Activated CD4-positive, alpha-beta T cell treated with anti-CD3 and anti-CD28 coated beads, Interleukin-2, amount 10 ng/mL, durations not matched to agents 24 days and 14 days (primary cell): Measurements from ENCODE around the gene GLIS2. TPM values are rescaled to one million over a fixed set of nuclear protein-coding genes. Genes with fewer than 3 reads are reported as not detected.

Source experiments
- DNase-seq: peaks from one replicate; pipeline ENCODE4 v3.0.0; 2022
- H3K27ac Mint-ChIP-seq: one replicate; pipeline ENCODE4 v1.8.0; 2022; ENCODE audit warnings: mild to moderate bottlenecking, mixed read lengths
- H3K27me3 Mint-ChIP-seq: one replicate; pipeline ENCODE4 v1.8.0; 2022; ENCODE audit warnings: mixed read lengths
- H3K36me3 Mint-ChIP-seq: one replicate; pipeline ENCODE4 v1.8.0; 2022; ENCODE audit warnings: low read depth, mild to moderate bottlenecking, mixed read lengths
- H3K4me1 Mint-ChIP-seq: one replicate; pipeline ENCODE4 v1.8.0; 2021; ENCODE audit warnings: mixed read lengths
- H3K4me3 Mint-ChIP-seq: one replicate; pipeline ENCODE4 v1.8.0; 2022; ENCODE audit warnings: mild to moderate bottlenecking, moderate library complexity, mixed read lengths
- H3K9me3 Mint-ChIP-seq: one replicate; pipeline ENCODE4 v1.8.0; 2021; ENCODE audit warnings: mixed read lengths
- intact Hi-C: fragments of 100-400 bp; cut with micrococcal nuclease; formaldehyde crosslinking; loops from one replicate; pipeline ENCODE4 v1.15.1; 2023
- total RNA-seq: library from RNA; stranded (reverse); gene quantifications from 2 replicates; pipeline ENCODE4 v1.2.3, GENCODE V29; 2022

The GLIS2 gene
- total RNA-seq, 1 donor from 2014 or later, result 1.4 TPM

DNA sequence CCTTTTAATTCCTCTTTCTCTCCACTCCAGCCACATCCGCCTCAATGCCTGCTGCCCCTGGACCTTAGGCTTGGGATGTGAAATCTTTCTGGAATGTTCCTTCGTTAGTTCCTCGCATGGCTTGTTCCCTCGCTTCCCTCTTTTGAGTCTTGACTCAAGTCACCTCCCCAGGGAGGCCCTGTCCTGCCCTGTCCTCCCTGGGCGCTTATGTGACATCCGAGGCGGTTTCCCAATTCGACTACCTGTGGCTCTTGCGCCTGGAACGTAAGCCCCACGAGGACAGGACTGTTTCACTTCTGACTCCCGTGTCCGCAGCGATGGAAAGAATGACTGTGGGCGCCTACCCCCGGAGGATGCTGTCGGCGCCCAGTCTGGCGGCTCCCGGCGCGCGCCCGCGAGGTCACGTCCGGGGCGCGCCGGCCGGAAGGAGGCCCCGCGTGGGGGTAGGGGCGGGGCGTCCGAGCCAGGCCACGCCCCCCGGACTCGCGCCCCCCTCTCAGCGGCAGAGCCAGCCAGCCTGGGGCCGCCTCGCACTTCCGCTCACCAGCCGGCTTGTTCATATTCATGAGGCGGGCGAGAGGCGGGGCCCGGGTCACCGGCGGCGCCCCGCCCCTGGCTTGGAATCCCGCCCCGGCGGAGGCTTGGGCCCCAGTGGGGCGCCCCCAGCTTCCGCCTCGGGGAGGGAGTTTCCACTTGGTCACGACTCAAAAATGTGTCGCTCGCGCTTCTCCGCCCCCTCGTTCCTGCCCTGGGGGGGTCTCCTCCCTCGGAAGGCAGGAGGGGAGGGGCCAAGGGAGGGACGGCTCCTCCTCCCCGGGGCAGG lies 8.4 kb upstream of the GLIS2 start:
- DNase-seq, result peak; percentile 99
- intact Hi-C loops, result loop anchor here (1.0 to 2.0 kb wide), 4 partner anchors 21 to 53 kb away; partner anchors contain the start of gene PAM16
- peak overlapping the region; percentile 98 for H3K4me3 Mint-ChIP-seq
- H3K27me3 Mint-ChIP-seq, result peaks cover 2% of the 10 kb centered on the region
- peak overlapping the region; percentile 98 for H3K27ac Mint-ChIP-seq
- H3K4me1 Mint-ChIP-seq, result peaks cover 26% of the 10 kb centered on the region
- peaks cover 5% of the 10 kb centered on the region for H3K9me3 Mint-ChIP-seq
- H3K36me3 Mint-ChIP-seq, result peaks cover 16% of the 10 kb centered on the region

DNA sequence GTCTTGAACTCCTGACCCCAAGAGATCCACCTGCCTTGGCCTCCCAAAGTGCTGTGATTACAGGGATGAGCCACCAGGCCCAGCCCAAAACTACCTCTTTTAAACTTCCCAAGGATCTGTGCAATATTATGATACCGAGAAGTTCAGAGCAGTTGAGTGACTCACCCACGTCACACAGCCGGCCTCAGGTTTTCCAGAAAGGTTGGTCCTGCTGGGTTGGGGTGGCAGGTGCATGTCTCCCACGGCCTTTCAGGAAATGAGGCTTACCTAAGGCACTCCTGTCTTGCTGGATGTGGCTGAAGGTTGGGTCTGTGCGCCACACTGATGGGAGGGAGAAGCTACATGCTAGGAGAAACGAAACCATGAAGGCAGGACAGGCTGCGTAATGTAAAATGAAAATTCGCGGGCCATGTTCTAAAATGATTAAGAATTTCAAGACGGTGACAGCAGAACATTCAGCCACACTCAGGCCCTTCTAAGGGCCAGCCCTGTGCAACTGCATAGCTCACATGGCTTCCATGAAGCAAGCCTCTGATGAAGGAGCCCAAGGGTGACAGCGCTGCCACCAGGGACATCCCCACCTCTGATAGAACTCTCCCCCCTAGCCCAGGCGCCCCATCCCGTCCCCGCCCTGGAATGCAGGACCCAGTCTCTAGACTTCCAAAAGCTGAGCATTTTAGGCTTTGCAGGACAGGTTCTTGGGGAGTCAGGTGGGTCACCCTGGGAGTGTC lies 6.6 kb upstream of the GLIS2 start:
- Mint-ChIP-seq H3K27me3 (peaks cover 9% of the 10 kb centered on the region), H3K27ac (peak overlapping the region; percentile 32), H3K4me1 (peaks cover 28% of the 10 kb centered on the region), H3K36me3 (peaks cover 14% of the 10 kb centered on the region), H3K9me3 (peaks cover 5% of the 10 kb centered on the region), H3K4me3 (peak overlapping the region; percentile 36)
- intact Hi-C loops, result loop anchor here (2.0 kb wide), 1 partner anchor 20 kb away; no protein-coding TSS in a partner anchor
- peak; percentile 56 for DNase-seq

DNA sequence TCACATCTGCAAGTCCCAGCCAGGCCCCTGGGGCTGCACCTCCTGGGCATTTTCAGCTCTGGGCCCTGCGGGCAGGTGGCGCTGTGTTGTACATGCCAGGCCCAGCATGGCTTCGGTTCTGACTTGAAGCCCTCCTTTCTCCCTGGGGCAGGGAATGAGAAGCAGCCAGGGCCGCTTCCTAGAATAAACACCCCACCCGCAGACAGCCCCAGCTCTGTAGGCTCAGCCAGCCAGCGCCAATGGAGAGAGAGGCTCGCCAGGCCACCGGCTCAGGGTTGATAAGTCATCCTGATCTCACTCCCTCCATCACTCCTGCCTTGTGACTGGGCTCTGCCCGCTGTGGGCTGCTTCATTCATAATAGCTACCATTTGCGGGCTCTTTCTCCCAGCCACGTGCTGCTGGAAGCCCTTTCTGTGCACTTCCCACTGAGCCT lies 6.0 kb upstream of the GLIS2 start:
- Mint-ChIP-seq H3K4me1 (peaks cover 32% of the 10 kb centered on the region), H3K36me3 (peaks cover 11% of the 10 kb centered on the region), H3K27ac (no peak overlapping the region), H3K9me3 (peaks cover 5% of the 10 kb centered on the region), H3K4me3 (no peak overlapping the region), H3K27me3 (peaks cover 14% of the 10 kb centered on the region)
- peak; percentile 89 for DNase-seq
- intact Hi-C loops, result loop anchor here (2.0 kb wide), 1 partner anchor 19 kb away; no protein-coding TSS in a partner anchor

DNA sequence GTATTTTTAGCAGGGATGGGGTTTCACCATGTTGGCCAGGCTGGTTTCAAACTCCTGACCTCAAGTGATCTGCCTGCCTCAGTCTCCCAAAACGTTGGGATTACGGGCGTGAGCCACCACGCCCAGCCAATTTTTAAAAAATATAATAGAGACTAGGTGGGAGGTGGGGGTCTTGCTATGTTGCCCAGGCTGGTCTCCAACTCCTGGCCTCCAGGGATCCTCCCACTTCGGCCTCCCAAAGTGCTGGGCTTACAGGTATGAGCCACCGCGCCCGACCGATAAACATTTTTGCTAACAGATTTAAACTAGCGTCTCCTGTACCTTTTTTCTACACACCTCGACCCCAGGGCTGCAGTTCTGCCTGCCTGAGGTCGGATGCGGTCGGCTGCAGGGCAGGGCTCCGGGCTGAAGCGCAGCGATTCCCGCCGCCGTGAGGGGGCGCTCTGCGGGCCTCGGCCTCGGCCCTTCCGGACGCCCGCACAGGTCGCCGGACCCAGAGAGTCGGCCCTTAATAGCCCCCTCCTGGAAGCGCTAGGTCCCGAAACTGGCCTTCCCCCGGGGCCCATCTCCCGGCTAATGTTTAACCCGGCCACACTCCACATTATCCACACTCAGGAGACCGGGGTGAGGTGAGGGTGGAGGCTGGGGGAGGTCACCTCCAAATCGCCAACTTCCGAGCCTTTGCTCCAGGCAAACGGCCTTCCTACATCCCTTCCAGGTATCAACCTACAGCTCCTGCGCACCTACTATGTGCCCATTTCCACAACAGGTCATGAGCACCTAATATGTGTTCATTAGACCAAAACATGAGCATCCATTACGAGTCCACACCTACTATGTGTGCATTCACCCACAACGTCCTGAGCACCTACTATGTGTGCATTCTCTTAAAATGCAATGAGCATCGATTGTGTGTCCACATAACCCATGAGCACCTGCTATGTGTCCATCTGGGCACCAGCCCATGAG lies 2.0 kb upstream of the GLIS2 start:
- DNase-seq, result peak; percentile 69
- Mint-ChIP-seq H3K36me3 (no peaks in the 10 kb centered on the region), H3K4me3 (peak overlapping the region; percentile 86), H3K27ac (no peak overlapping the region), H3K9me3 (no peaks in the 10 kb centered on the region), H3K27me3 (peaks cover 17% of the 10 kb centered on the region), H3K4me1 (peaks cover 18% of the 10 kb centered on the region)
- intact Hi-C loops, result no loop called here

DNA sequence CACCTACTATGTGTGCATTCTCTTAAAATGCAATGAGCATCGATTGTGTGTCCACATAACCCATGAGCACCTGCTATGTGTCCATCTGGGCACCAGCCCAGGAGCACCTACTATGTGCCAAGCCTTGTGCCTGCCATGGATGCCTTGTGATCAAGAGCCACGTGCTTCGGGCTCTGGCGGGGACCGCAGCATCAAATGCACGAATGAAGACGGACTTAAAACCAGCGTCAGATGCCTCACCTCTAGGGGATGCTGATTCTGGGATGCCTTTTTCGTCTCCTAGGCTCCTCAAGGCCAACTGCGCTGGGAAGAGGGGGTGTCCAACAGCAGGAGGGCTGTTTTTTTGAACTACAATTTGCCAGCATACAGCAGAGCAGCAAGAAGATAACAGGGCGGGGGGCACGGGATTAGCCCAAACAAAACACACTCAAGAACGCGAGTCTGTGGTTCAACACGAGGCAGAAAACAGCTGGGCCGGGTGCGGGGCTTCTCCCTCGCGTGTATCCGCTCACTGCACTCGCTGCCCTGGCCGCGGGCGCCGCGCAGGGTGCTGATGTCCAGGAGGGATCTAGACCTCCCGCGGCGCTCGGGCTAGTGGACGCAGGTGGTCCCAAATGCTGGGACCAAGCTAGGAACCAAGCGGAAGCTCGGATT lies 1.2 kb upstream of the GLIS2 start:
- Mint-ChIP-seq H3K27me3 (peaks cover 17% of the 10 kb centered on the region), H3K9me3 (no peaks in the 10 kb centered on the region), H3K4me3 (peak overlapping the region; percentile 86), H3K4me1 (peaks cover 19% of the 10 kb centered on the region), H3K36me3 (no peaks in the 10 kb centered on the region), H3K27ac (peak overlapping the region; percentile 77)
- DNase-seq, result peak; percentile 74
- intact Hi-C loops, result no loop called here

DNA sequence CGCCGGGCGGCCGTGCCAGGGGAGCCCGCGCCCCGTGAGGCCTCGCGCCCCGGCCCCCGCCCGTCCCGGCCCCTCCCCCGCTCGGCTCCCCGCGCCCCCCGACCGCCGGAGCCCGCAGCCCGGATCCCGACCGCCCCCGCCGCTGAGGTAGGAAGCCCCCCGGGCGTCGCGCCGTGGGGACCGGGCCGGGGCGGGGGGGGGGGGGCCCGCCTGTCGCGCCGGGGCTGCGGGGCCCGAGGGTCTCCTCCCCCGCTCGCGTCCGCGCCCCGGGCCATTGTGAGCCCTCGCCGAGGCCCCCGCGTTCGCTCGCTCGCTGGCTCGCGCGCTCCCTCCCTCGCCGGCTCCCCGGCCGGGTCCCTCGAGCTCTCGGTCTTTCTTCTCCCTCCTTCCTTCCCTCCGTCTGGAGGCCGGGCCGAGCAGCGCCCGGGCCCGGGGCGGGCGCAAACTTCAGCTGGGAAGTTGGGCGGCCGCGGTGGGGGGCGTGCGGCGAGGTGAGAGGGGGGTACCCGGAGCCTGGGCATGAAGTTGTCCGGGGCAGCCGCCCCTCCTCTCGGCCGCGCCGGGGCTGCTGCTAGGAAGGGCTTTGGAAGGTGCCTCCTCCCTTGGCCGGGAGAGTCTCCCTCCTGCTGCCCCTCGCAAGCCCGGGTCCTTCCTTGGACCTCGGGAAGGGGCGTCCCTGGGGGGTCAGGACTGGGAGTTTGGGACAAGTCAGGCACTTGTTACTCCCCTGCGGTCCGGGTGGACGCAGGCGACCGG lies 419 bp downstream of the GLIS2 start:
- DNase-seq, result peak; percentile 66
- no peak overlapping the region for H3K27ac Mint-ChIP-seq
- peaks cover 16% of the 10 kb centered on the region for H3K4me1 Mint-ChIP-seq
- H3K4me3 Mint-ChIP-seq, result peak overlapping the region; percentile 23
- no peaks in the 10 kb centered on the region for H3K36me3 Mint-ChIP-seq
- H3K9me3 Mint-ChIP-seq, result no peaks in the 10 kb centered on the region
- intact Hi-C loops, result no loop called here
- H3K27me3 Mint-ChIP-seq, result peaks cover 17% of the 10 kb centered on the region

DNA sequence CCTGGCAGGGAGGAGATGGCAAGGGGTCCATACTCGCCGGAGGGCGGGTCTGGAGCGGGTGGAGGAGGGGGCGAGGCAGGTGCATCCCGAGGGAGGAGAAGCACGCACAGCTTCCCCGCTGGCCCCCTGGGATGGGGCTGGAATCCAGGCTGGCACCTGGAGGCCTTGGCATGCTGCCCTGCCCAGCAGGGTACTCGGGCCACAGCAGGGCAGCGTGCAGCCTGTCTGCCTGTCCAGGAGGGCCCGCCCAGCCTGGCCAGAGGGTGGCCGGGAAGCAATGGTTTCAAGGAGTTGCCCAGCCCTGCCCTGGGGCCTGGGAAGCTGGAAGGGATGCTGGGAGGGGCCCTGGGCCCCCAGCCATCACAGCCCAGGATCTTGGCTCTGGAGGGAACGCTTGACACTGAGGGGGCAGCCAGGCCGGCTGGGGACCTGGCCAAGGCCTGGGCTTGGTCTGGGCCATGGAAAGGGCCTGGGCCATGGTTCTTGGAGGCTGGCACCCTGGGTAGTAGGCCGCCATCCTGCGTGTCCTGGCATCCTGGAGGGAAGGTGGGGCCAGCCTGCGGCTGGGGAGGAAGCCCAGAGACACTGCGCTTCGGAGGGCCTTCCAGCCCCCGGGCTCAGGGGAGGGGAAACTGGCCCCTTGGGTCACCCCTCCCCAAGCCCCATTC lies 1.1 kb downstream of the GLIS2 start:
- peak overlapping the region; percentile 23 for H3K4me3 Mint-ChIP-seq
- H3K27me3 Mint-ChIP-seq, result peaks cover 16% of the 10 kb centered on the region
- H3K4me1 Mint-ChIP-seq, result peaks cover 16% of the 10 kb centered on the region
- no peaks in the 10 kb centered on the region for H3K36me3 Mint-ChIP-seq
- no peaks in the 10 kb centered on the region for H3K9me3 Mint-ChIP-seq
- no peak overlapping the region for H3K27ac Mint-ChIP-seq
- intact Hi-C loops, result no loop called here
- peak; percentile 60 for DNase-seq

DNA sequence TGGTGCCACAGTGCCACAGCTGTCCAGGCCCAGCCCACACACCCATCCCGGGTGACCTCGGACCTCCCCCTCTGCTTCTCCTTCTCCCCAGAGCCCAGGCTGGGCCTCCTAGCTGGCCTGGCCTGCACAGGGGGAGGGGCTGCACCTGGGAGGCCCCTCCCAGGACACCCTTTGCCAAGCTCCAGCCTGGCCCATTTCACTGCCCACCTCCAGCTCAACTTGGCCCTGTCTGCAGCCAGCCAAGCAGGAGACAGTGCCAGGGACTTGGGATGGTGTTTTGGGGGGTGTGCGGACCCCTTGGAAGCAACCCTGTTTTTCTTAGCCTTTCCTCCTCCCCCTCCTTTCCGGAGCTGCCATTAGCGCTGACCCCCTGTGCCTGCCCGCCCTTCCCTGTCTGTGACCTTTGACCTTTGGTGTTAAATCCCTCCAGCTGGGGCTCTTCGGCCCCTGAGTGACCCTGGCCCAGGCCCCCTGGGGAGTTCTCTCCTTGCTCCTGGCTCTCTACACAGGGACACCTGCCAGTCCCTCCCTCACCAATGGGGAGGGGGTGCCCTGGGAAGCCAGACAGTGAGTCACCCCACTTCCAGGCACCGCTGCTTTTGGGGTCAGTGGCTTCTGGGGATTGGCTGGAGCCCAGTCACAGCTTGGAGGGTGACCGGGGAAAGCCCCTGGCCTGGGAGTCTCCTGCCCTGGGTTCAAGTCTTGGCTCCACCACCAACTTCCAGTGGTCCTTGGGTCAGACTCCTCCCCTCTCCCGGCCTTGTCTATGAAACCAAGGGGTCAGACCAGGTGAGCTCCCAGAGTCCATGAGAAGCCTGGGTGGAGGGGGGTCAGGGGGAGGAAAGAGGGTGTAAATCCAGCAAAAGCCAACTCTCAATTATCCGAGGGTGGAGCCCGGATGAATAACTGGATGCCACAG lies 1.9 kb downstream of the GLIS2 start:
- peak; percentile 59 for DNase-seq
- H3K4me1 Mint-ChIP-seq, result peaks cover 16% of the 10 kb centered on the region
- intact Hi-C loops, result no loop called here
- no peaks in the 10 kb centered on the region for H3K9me3 Mint-ChIP-seq
- H3K27ac Mint-ChIP-seq, result no peak overlapping the region
- H3K36me3 Mint-ChIP-seq, result no peaks in the 10 kb centered on the region
- H3K27me3 Mint-ChIP-seq, result peaks cover 16% of the 10 kb centered on the region
- H3K4me3 Mint-ChIP-seq, result peak overlapping the region; percentile 40

DNA sequence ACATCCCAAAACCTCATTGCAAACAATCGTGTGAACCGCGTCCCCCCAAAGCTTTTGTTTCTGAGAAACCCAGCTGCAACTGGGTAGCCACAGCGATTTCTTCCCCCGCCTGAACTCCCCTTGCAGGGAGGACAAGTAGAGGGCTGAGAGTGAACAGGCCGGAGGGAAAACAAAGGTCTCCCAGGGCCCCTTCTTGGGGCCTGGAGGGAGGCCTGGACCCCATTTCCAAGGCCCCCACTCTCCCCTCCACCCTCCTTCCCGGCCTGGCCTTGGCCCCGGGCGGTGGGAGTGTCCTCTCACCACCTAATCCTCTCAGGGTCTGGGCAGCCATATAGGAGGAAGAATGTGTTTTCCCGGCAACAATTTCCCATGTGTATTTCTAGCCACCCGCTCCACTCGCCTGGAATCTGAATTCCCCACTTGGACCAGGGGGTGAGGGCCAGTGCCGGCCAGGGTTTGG lies 2.6 kb downstream of the GLIS2 start:
- DNase-seq, result no peak
- peaks cover 14% of the 10 kb centered on the region for H3K27me3 Mint-ChIP-seq
- no peaks in the 10 kb centered on the region for H3K36me3 Mint-ChIP-seq
- intact Hi-C loops, result no loop called here
- no peak overlapping the region for H3K27ac Mint-ChIP-seq
- H3K9me3 Mint-ChIP-seq, result no peaks in the 10 kb centered on the region
- H3K4me1 Mint-ChIP-seq, result peaks cover 16% of the 10 kb centered on the region
- H3K4me3 Mint-ChIP-seq, result no peak overlapping the region

DNA sequence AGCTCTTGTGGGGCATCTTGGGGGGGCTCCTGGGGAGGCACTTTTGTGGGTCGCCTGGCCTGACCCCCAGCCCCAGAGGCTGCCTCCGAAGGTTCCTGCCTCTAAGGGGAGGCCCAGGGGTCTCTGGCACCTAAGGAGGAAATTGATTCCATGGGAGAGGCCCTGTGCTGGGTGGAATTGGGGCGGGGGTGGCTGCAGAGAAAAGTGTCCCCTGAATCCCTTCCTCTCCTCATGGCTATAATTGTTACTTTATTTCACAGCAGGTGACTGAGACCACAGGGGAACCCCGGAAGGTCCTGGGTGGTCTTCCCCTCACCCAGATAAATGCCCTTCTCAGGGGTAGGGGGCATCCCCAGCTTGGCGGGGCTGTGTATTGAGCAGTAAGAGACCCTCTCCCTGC lies 3.1 kb downstream of the GLIS2 start:
- H3K27ac Mint-ChIP-seq, result no peak overlapping the region
- no peak for DNase-seq
- H3K36me3 Mint-ChIP-seq, result no peaks in the 10 kb centered on the region
- peaks cover 16% of the 10 kb centered on the region for H3K4me1 Mint-ChIP-seq
- H3K9me3 Mint-ChIP-seq, result no peaks in the 10 kb centered on the region
- H3K27me3 Mint-ChIP-seq, result peaks cover 11% of the 10 kb centered on the region
- intact Hi-C loops, result no loop called here
- no peak overlapping the region for H3K4me3 Mint-ChIP-seq
